Measurements from ENCODE around the gene BTG1. TPM values are rescaled to one million over a fixed set of nuclear protein-coding genes. Genes with fewer than 3 reads are reported as not detected.

Gene BTG1
- total RNA-seq, 1 donor from 2014 or later: 63.7 TPM

DNA sequence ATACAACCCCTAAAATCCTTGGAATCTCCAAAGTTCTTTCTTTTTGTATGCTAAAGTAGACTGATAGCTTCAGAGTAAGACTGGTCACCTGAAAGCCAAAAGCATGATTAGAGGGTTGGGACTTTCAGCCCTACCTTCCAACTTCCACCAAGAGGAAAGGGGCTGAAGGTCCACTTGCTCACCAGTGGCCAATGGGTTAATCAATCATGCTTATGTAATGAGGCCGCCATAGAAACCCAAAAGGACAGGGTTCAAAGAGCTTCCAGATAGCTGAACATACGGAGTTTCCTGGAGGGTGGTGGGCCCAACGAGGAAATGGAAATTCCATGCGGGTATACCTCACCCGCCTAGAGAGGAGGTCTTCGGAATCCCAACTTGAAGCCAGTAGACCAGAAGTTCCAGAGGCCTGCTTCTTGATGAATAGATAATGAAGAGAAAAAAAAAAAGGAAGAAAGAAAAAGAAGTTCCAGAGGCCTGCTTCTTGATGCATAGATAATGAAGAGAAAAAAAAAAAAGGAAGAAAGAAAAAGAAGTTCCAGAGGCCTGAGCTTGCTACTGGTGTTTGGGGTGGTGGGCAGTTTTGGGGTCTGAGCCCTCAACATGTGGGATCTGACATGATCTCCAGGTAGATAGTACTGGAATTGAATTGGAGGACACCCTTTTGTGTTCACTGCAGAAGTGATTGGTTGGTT lies 11.2 kb upstream of the BTG1 start:
- Histone ChIP-seq H3K4me3 (ENCODE audit: insufficient read depth, low read depth, low read length) (no peak overlapping the region), H3K79me2 (ENCODE audit: insufficient read depth, low read length) (no peaks in the 10 kb centered on the region), H3K9ac (ENCODE audit: low read length) (no peak overlapping the region), H4K20me1 (ENCODE audit: insufficient read depth, low read length) (no peaks in the 10 kb centered on the region), H3K9me3 (ENCODE audit: insufficient read depth, low read depth, low read length) (no peaks in the 10 kb centered on the region), H3K27me3 (ENCODE audit: insufficient read depth, low read length) (no peaks in the 10 kb centered on the region), H3K4me1 (ENCODE audit: insufficient read depth, low read length) (no peaks in the 10 kb centered on the region), H3K36me3 (ENCODE audit: insufficient read depth, low read length) (no peaks in the 10 kb centered on the region), H2AFZ (ENCODE audit: low read depth, low read length) (no peak overlapping the region), H3K27ac (ENCODE audit: low read depth, low read length) (no peak overlapping the region), H3K4me2 (ENCODE audit: low read length) (no peak overlapping the region)
- H3K9me3 Mint-ChIP-seq (ENCODE audit: unreplicated experiment): no peaks in the 10 kb centered on the region
- H3K4me3 Mint-ChIP-seq (ENCODE audit: unreplicated experiment): no peak overlapping the region
- DNase-seq (ENCODE audit: low read depth): no peak
- H3K27me3 Mint-ChIP-seq (ENCODE audit: low read depth, unreplicated experiment): no peaks in the 10 kb centered on the region
- TF ChIP-seq CTCF (IDR thresholded peaks at IDR 0.05; ENCODE audit: insufficient read depth, low read depth, low read length) (no peak), EZH2 (IDR thresholded peaks at IDR 0.05; ENCODE audit: insufficient read depth, low read length) (no peak)
- H3K4me1 Mint-ChIP-seq (ENCODE audit: low read depth, unreplicated experiment): peaks cover 3% of the 10 kb centered on the region
- no peak for FAIRE-seq
- H3K27ac Mint-ChIP-seq (ENCODE audit: unreplicated experiment): no peak overlapping the region
- H3K36me3 Mint-ChIP-seq (ENCODE audit: low read depth, unreplicated experiment): no peaks in the 10 kb centered on the region

DNA sequence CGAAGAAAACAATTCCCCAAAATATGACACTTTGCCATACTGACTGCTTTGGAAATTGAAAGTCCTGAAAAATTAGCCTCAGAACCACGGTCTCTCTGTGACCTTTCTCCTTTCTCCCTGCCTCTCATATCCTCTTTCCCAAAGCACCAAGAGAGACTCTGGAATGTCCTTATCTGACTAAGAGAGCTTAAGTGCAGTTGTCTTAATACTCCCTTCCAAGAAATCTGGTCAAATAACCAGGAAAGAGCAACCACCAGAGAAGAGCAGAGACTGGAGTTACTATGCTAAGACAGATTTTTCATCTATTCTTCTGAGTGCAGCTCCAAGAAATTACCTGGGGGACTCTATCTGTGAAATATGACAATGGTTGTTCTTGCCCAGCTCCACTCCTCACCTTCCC lies 10.5 kb upstream of the BTG1 start:
- Mint-ChIP-seq H3K27ac (ENCODE audit: unreplicated experiment) (no peak overlapping the region), H3K4me1 (ENCODE audit: low read depth, unreplicated experiment) (peaks cover 3% of the 10 kb centered on the region), H3K36me3 (ENCODE audit: low read depth, unreplicated experiment) (no peaks in the 10 kb centered on the region), H3K9me3 (ENCODE audit: unreplicated experiment) (no peaks in the 10 kb centered on the region), H3K4me3 (ENCODE audit: unreplicated experiment) (no peak overlapping the region), H3K27me3 (ENCODE audit: low read depth, unreplicated experiment) (no peaks in the 10 kb centered on the region)
- no peak overlapping the region for H2AFZ ChIP-seq (ENCODE audit: low read depth, low read length)
- H3K9me3 ChIP-seq (ENCODE audit: insufficient read depth, low read depth, low read length): no peaks in the 10 kb centered on the region
- no peaks in the 10 kb centered on the region for H3K4me1 ChIP-seq (ENCODE audit: insufficient read depth, low read length)
- no peaks in the 10 kb centered on the region for H3K79me2 ChIP-seq (ENCODE audit: insufficient read depth, low read length)
- no peaks in the 10 kb centered on the region for H3K36me3 ChIP-seq (ENCODE audit: insufficient read depth, low read length)
- H3K27ac ChIP-seq (ENCODE audit: low read depth, low read length): no peak overlapping the region
- TF ChIP-seq EZH2 (IDR thresholded peaks at IDR 0.05; ENCODE audit: insufficient read depth, low read length) (no peak), CTCF (IDR thresholded peaks at IDR 0.05; ENCODE audit: insufficient read depth, low read depth, low read length) (no peak)
- FAIRE-seq (no peak), DNase-seq (ENCODE audit: low read depth) (no peak)
- no peak overlapping the region for H3K4me3 ChIP-seq (ENCODE audit: insufficient read depth, low read depth, low read length)
- H3K9ac ChIP-seq (ENCODE audit: low read length): no peak overlapping the region
- H3K27me3 ChIP-seq (ENCODE audit: insufficient read depth, low read length): no peaks in the 10 kb centered on the region
- no peak overlapping the region for H3K4me2 ChIP-seq (ENCODE audit: low read length)
- H4K20me1 ChIP-seq (ENCODE audit: insufficient read depth, low read length): no peaks in the 10 kb centered on the region

GRCh38 chr12:92155733-92156132 lies 10.1 kb upstream of the BTG1 start:
- TF ChIP-seq CTCF (IDR thresholded peaks at IDR 0.05; ENCODE audit: insufficient read depth, low read depth, low read length): no peak
- no peak for TF ChIP-seq EZH2 (IDR thresholded peaks at IDR 0.05; ENCODE audit: insufficient read depth, low read length)
- no peak overlapping the region for H3K4me2 ChIP-seq (ENCODE audit: low read length)
- FAIRE-seq: no peak
- H3K4me1 Mint-ChIP-seq (ENCODE audit: low read depth, unreplicated experiment): peaks cover 3% of the 10 kb centered on the region
- no peak overlapping the region for H3K27ac ChIP-seq (ENCODE audit: low read depth, low read length)
- H3K9me3 ChIP-seq (ENCODE audit: insufficient read depth, low read depth, low read length): no peaks in the 10 kb centered on the region
- no peaks in the 10 kb centered on the region for H3K79me2 ChIP-seq (ENCODE audit: insufficient read depth, low read length)
- no peaks in the 10 kb centered on the region for H3K4me1 ChIP-seq (ENCODE audit: insufficient read depth, low read length)
- DNase-seq (ENCODE audit: low read depth): no peak
- no peak overlapping the region for H2AFZ ChIP-seq (ENCODE audit: low read depth, low read length)
- no peaks in the 10 kb centered on the region for H4K20me1 ChIP-seq (ENCODE audit: insufficient read depth, low read length)
- H3K36me3 ChIP-seq (ENCODE audit: insufficient read depth, low read length): no peaks in the 10 kb centered on the region
- H3K27me3 Mint-ChIP-seq (ENCODE audit: low read depth, unreplicated experiment): no peaks in the 10 kb centered on the region
- no peak overlapping the region for H3K4me3 Mint-ChIP-seq (ENCODE audit: unreplicated experiment)
- no peak overlapping the region for H3K9ac ChIP-seq (ENCODE audit: low read length)
- H3K9me3 Mint-ChIP-seq (ENCODE audit: unreplicated experiment): no peaks in the 10 kb centered on the region
- no peaks in the 10 kb centered on the region for H3K27me3 ChIP-seq (ENCODE audit: insufficient read depth, low read length)
- H3K27ac Mint-ChIP-seq (ENCODE audit: unreplicated experiment): no peak overlapping the region
- no peaks in the 10 kb centered on the region for H3K36me3 Mint-ChIP-seq (ENCODE audit: low read depth, unreplicated experiment)
- no peak overlapping the region for H3K4me3 ChIP-seq (ENCODE audit: insufficient read depth, low read depth, low read length)
